Vagina (tissue), 2 donors: ENCODE results near the gene CPOX. TPM values are rescaled to one million over a fixed set of nuclear protein-coding genes. Genes with fewer than 3 reads are reported as not detected.

ENCODE experiments used
- DNase-seq, 2 donors: peaks; one replicate each; pipeline ENCODE4 v3.0.0-alpha.2; 2017; ENCODE audit errors: extremely low spot score in 2 of 2
- H3K27ac ChIP-seq: fragments of 200-600 bp; sonication (generic); one replicate; pipeline ENCODE4 v1.5.1; 2019
- H3K27me3 ChIP-seq: fragments of 200-600 bp; sonication (generic); one replicate; pipeline ENCODE4 v1.5.1; 2019
- H3K36me3 ChIP-seq, 2 donors: fragments of 200-600 bp; sonication (generic); one replicate each; pipeline ENCODE4 v1.5.1; 2017 to 2019
- H3K4me1 ChIP-seq: fragments of 200-600 bp; sonication (generic); one replicate; pipeline ENCODE4 v1.5.1; 2019
- H3K4me3 ChIP-seq, 2 donors: fragments of 200-600 bp; sonication (generic); 1 replicate in 1 of 2; 2 replicates in 1 of 2; pipeline ENCODE4 v1.5.1; 2016 to 2019
- H3K9me3 ChIP-seq: fragments of 200-600 bp; sonication (generic); one replicate; pipeline ENCODE4 v1.5.1; 2019
- CTCF ChIP-seq, 3 experiments: fragments of 450-650 bp in 2 of 3; fragments of 200-600 bp in 1 of 3; sonication (generic) in 1 of 3; IDR thresholded peaks; one replicate each; pipeline ENCODE4 v1.5.1; 2017 to 2019; ENCODE audit warnings: antibody characterized with exemption in 3 of 3, mild to moderate bottlenecking in 2 of 3, moderate library complexity in 2 of 3
- POLR2A ChIP-seq, 2 donors: fragments of 450-650 bp; IDR thresholded peaks; one replicate each; pipeline ENCODE4 v1.6.1; 2017; ENCODE audit warnings: antibody characterized with exemption in 2 of 2, mild to moderate bottlenecking in 2 of 2, moderate library complexity in 2 of 2
- POLR2AphosphoS5 ChIP-seq, 2 donors: sonication (generic); formaldehyde crosslinking; IDR thresholded peaks; one replicate each; pipeline ENCODE4 v1.9.0; 2017; ENCODE audit warnings: antibody characterized with exemption in 2 of 2, mild to moderate bottlenecking in 2 of 2, low read depth in 1 of 2; ENCODE audit not compliant: insufficient read depth in 1 of 2
- intact Hi-C: fragments of 100-400 bp; cut with DNase I; formaldehyde crosslinking; loops from one replicate; pipeline ENCODE4 v1.15.1; 2023
- total RNA-seq: library from RNA; depleted of rRNA; stranded (reverse); fragments of >200 nt; gene quantifications from one replicate; pipeline ENCODE4 v1.2.3, GENCODE V29; 2016

CPOX gene
- total RNA-seq, 1 donor from 2014 or later: 21.4 TPM

DNA sequence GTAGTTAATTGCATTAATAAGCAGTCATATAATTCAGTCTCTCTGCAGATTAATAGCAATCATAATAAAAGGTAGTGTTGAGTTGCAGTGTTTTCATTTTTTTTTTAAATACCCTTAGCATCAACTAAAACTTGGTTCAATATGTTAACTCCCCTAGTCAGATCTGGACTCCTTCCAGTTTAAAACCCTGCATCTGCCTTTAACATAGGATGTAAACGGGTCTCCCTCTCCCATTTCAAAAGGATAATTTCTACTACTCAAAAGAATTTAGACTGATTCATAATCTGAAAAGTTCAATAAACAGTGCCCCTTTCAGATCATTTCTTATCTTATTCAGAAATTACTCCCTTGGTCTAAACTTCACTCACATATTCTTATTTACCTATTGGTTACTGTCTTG is 11.4 kb downstream of the CPOX start:
- H3K27me3 ChIP-seq: no peaks in the 10 kb centered on the region
- no peak for TF ChIP-seq POLR2A (IDR thresholded peaks at IDR 0.05)
- no peak for TF ChIP-seq CTCF (IDR thresholded peaks at IDR 0.05)
- no peak for TF ChIP-seq POLR2AphosphoS5 (IDR thresholded peaks at IDR 0.05; ENCODE audit: insufficient read depth in 1 of 2, low read depth in 1 of 2)
- H3K4me3 ChIP-seq: no peak overlapping the region
- H3K27ac ChIP-seq: no peak overlapping the region
- no peak for DNase-seq
- peaks cover 0 to 17% of the 10 kb centered on the region in 2 donors for H3K36me3 ChIP-seq
- H3K9me3 ChIP-seq: no peaks in the 10 kb centered on the region
- no peaks in the 10 kb centered on the region for H3K4me1 ChIP-seq
- intact Hi-C loops: no loop called here

DNA sequence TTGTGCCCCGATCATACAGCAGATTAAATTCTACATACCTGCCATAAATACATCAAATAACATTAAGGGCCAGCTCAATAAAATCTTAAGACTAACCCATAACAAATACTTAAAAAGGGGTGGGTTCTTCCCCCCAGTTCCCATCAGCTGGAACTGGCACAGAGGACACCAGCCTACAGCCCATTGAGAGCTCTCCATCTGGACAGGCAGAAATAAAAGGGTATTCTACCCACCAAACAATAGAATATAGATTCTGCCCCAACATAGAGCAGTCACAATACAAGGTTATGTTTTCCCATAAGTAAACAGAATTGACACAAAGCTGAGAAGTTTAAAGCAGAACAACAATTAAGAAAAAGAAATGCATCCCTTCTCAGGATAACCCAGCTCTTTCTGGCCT is 11.9 kb downstream of the CPOX start:
- Histone ChIP-seq H3K27ac (no peak overlapping the region), H3K9me3 (no peaks in the 10 kb centered on the region), H3K36me3 (peaks cover 0 to 17% of the 10 kb centered on the region in 2 donors), H3K4me1 (no peaks in the 10 kb centered on the region), H3K4me3 (no peak overlapping the region), H3K27me3 (no peaks in the 10 kb centered on the region)
- DNase-seq: no peak
- intact Hi-C loops: no loop called here
- TF ChIP-seq CTCF (IDR thresholded peaks at IDR 0.05) (no peak), POLR2A (IDR thresholded peaks at IDR 0.05) (no peak), POLR2AphosphoS5 (IDR thresholded peaks at IDR 0.05; ENCODE audit: insufficient read depth in 1 of 2, low read depth in 1 of 2) (no peak)

GRCh38 chr3:98580401-98581386 is 12.7 kb downstream of the CPOX start:
- H3K36me3 ChIP-seq: peaks cover 0 to 14% of the 10 kb centered on the region in 2 donors
- H3K4me1 ChIP-seq: no peaks in the 10 kb centered on the region
- H3K4me3 ChIP-seq: no peak overlapping the region
- H3K27ac ChIP-seq: no peak overlapping the region
- intact Hi-C loops: no loop called here
- no peak for DNase-seq
- H3K9me3 ChIP-seq: no peaks in the 10 kb centered on the region
- H3K27me3 ChIP-seq: no peaks in the 10 kb centered on the region
- no peak for TF ChIP-seq POLR2AphosphoS5 (IDR thresholded peaks at IDR 0.05; ENCODE audit: insufficient read depth in 1 of 2, low read depth in 1 of 2)
- TF ChIP-seq POLR2A (IDR thresholded peaks at IDR 0.05): no peak
- TF ChIP-seq CTCF (IDR thresholded peaks at IDR 0.05): no peak

DNA sequence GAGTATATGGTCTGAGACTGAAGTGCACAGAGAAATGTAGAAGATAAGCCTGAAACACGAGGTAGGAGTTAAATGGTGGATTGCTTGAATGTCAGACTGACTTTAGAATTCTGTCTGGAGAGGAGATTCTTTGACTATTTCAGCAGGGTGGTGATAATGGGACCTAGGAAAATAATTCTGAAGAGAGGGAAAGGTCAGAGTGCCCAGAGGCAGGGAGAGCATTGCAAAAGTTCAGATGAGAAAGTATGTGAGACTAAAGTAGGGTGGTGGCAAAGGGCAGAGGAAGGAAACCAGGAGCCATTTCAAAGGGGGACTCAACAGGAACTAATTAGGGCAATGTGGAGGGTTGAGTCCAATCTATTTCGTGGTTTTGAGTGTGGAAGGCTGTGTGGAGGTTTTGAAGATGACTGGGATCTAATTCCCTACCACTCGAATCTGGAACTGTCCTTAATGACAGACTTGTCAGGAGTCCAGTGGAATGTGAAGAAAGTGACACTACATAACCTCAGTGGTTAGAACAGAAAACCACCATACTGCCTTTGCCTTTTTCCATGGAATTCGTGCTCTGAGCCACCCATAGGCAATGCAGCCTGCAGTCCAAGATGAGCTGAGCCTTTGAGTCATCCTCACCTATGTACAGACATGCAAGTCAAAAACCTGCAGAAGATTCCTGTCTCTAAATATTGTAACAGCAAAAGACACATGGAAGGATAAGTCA is 16.1 kb downstream of the CPOX start:
- Histone ChIP-seq H3K36me3 (peaks cover 0 to 10% of the 10 kb centered on the region in 2 donors), H3K4me3 (no peak overlapping the region), H3K27ac (no peak overlapping the region), H3K9me3 (no peaks in the 10 kb centered on the region), H3K27me3 (no peaks in the 10 kb centered on the region), H3K4me1 (no peaks in the 10 kb centered on the region)
- DNase-seq: no peak
- TF ChIP-seq POLR2AphosphoS5 (IDR thresholded peaks at IDR 0.05; ENCODE audit: insufficient read depth in 1 of 2, low read depth in 1 of 2): no peak
- no peak for TF ChIP-seq CTCF (IDR thresholded peaks at IDR 0.05)
- TF ChIP-seq POLR2A (IDR thresholded peaks at IDR 0.05): no peak
- intact Hi-C loops: no loop called here
